AG04450 (cell line): ENCODE data around the gene RAET1E. TPM values are rescaled to one million over a fixed set of nuclear protein-coding genes. Genes with fewer than 3 reads are reported as not detected.

Experiments used
- CTCF ChIA-PET: fragments of 300-600, 350-600 bp; formaldehyde crosslinking; extraction: SDS; loops from one replicate; lab custom pipeline; 2022; ENCODE audit warnings: antibody characterized with exemption, inconsistent platforms; lab: Charles Lee
- POLR2A ChIA-PET: fragments of 350-600 bp; formaldehyde crosslinking; extraction: SDS; loops from one replicate; lab custom pipeline; 2021; ENCODE audit warnings: antibody characterized with exemption, inconsistent platforms; lab: Yijun Ruan, JAX
- DNase-seq: peaks from one replicate; pipeline ENCODE4 v3.0.0-alpha.2; 2011; ENCODE audit warnings: low read depth, low spot score
- H3K27ac ChIP-seq: one replicate; pipeline ENCODE4 v1.5.1; 2012; ENCODE audit warnings: low read depth, low read length, control low read depth
- H3K27me3 ChIP-seq: one replicate; pipeline ENCODE4 v1.6.0; 2012; ENCODE audit warnings: low read length; ENCODE audit not compliant: control insufficient read depth, insufficient read depth
- H3K4me3 ChIP-seq: 2 replicates; pipeline ENCODE4 v1.5.1; 2011; ENCODE audit warnings: mild to moderate bottlenecking, low read depth, low read length, control low read depth
- H3K9me3 ChIP-seq: 2 replicates; pipeline ENCODE4 v1.5.1; 2012; ENCODE audit warnings: low read length; ENCODE audit not compliant: control insufficient read depth, insufficient read depth
- polyA plus RNA-seq: library from polyadenylated mRNA; depleted of rRNA; stranded (reverse); fragments of >200 nt; gene quantifications from 2 replicates; pipeline ENCODE4 v1.2.3, GENCODE V29; 2011
- TF ChIP-seq, protein P1 (sequence below): IDR thresholded peaks from 2 replicates; pipeline ENCODE4 v1.5.1; 2011; ENCODE audit warnings: low read depth, low read length, control low read depth, inconsistent platforms

The RAET1E gene
- polyA plus RNA-seq, 1 experiment = not detected

DNA sequence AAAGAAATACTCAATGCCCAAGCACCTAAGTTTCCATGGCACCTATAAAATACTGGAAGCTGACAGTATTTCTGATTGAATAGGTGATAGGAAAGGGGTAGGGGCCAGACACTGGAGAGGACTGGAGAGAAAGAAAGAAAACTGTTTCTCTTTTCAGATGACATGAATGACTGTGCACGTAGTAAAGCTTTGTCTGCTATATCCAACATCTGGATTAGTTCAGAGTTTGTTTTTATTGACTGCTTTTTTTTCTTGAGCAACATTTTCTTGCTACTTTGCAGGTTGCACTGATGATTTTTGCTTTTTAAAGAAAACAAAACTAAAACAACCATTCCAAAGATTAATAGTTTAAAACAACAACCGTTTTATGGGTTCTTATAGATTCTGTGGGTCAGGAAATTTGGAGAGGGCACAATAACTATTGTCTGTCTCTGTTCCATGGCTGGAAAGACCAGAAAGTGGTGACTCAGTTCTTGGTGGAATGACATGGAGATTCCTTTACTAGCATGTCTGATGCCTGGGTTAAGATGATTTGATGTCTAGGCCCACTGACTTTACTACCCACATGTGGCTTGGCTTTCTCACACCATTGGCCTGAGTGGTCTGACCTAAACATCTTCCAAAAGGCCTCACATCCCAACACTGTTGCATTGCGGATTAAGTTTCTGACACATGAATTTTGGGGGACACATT lies 21.5 kb downstream of the RAET1E start:
- CTCF ChIA-PET = interaction anchor here (0.9 kb wide), 1 partner anchor 11 kb away, joined by 3 read pairs; no protein-coding TSS in a partner anchor
- H3K27ac ChIP-seq = no peak overlapping the region
- H3K9me3 ChIP-seq = no peaks in the 10 kb centered on the region
- DNase-seq = no peak
- H3K27me3 ChIP-seq = peaks cover 18% of the 10 kb centered on the region
- TF ChIP-seq, protein P1, sequence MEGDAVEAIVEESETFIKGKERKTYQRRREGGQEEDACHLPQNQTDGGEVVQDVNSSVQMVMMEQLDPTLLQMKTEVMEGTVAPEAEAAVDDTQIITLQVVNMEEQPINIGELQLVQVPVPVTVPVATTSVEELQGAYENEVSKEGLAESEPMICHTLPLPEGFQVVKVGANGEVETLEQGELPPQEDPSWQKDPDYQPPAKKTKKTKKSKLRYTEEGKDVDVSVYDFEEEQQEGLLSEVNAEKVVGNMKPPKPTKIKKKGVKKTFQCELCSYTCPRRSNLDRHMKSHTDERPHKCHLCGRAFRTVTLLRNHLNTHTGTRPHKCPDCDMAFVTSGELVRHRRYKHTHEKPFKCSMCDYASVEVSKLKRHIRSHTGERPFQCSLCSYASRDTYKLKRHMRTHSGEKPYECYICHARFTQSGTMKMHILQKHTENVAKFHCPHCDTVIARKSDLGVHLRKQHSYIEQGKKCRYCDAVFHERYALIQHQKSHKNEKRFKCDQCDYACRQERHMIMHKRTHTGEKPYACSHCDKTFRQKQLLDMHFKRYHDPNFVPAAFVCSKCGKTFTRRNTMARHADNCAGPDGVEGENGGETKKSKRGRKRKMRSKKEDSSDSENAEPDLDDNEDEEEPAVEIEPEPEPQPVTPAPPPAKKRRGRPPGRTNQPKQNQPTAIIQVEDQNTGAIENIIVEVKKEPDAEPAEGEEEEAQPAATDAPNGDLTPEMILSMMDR = no peak
- POLR2A ChIA-PET = no interaction called here
- no peak overlapping the region for H3K4me3 ChIP-seq

DNA sequence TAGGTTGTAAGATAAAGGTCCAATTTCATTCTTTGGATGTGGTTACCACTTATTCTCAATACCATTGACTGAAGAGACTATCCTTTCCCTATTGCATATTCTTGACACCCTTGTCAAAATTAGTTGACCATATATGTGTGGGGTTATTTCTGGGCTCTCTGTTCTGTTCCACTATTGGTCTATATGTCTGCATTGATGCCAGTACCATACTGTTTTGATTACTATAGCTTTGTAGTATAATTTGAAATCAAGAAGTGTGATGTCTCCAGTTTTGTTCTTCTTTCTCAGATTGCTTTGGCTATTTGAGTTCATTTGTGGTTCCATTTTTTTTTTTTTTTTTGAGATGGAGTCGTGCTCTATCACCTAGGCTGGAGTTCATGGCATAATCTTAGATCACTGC lies 25.7 kb downstream of the RAET1E start:
- H3K27ac ChIP-seq = no peak overlapping the region
- TF ChIP-seq, protein P1 = no peak
- DNase-seq = no peak
- CTCF ChIA-PET = interaction anchor here (0.7 kb wide), 1 partner anchor 58 kb away, joined by 3 read pairs; no protein-coding TSS in a partner anchor
- peaks cover 2% of the 10 kb centered on the region for H3K27me3 ChIP-seq
- POLR2A ChIA-PET = no interaction called here
- no peak overlapping the region for H3K4me3 ChIP-seq
- H3K9me3 ChIP-seq = no peaks in the 10 kb centered on the region

DNA sequence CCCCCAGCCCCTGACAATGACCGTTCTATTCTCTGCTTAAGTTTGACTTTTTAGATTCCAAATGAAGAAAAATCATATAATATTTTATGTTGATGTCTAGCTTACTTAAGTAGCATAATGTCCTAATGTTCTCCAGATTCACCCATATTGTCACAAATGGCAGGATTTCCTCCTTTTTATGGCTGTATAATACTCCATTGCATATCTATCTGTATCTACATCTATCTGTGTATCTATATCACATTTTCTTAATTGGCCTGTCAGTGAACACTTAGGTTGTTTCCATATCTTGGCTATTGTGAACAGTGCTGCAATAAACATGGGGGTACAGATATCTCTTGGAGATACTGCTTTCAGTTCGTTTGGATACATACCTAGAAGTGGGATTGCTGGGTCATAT lies 26.7 kb downstream of the RAET1E start:
- no peak overlapping the region for H3K27ac ChIP-seq
- H3K4me3 ChIP-seq = no peak overlapping the region
- no peak for DNase-seq
- POLR2A ChIA-PET = interaction anchor here (0.7 kb wide), 1 partner anchor 153 kb away, joined by 5 read pairs; no protein-coding TSS in a partner anchor
- CTCF ChIA-PET = interaction anchor here (0.7 to 0.9 kb wide), 2 partner anchors 147 to 1199 kb away, joined by 3 read pairs; no protein-coding TSS in a partner anchor
- no peaks in the 10 kb centered on the region for H3K9me3 ChIP-seq
- TF ChIP-seq, protein P1 = no peak
- peaks cover 2% of the 10 kb centered on the region for H3K27me3 ChIP-seq

GRCh38 chr6:149869275-149869892 lies 28.5 kb downstream of the RAET1E start:
- H3K27me3 ChIP-seq = no peaks in the 10 kb centered on the region
- H3K9me3 ChIP-seq = no peaks in the 10 kb centered on the region
- no peak for DNase-seq
- TF ChIP-seq, protein P1 = no peak
- CTCF ChIA-PET = interaction anchor here (0.9 to 1.7 kb wide), 2 partner anchors 29 to 34 kb away, joined by 4 to 6 read pairs; no protein-coding TSS in a partner anchor
- POLR2A ChIA-PET = no interaction called here
- no peak overlapping the region for H3K27ac ChIP-seq
- H3K4me3 ChIP-seq = no peak overlapping the region
